Activated CD4-positive, CD25-positive, alpha-beta regulatory T cell treated with anti-CD3 and anti-CD28 coated beads, Interleukin-2, amount 50 U/mL, for 16 hours (primary cell): ENCODE measurements around the gene B9D2.
"Not testable (repeated sequence)": the region's sequence is repeated elsewhere in the genome, so short reads cannot be mapped to it uniquely, and the experiment has no call there.

Experiments
- DNase-seq: peaks from one replicate; pipeline ENCODE4 v3.0.0-alpha.2; 2020; ENCODE audit warnings: low read depth, low spot score

The B9D2 gene

DNA sequence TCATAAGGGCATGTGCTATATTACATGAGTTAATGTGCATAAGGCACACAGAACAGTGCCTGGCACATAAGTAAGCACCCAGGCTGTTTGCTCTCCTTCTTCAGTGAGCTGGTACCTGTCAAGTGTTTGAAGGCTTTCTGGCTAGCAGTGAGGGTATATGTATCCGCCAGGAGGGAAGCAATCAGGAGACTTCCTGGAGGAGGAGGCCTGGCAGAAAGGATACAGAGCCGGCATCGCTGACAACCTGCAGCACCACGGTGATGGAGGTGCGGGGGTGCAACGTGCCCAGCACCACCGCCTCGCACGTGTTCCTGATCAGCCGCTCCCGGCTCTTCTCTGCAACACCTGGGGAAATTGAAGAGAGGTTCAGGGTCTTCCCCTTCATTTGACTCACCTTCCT is 27.7 kb upstream of the B9D2 start:
- no peak for DNase-seq

DNA sequence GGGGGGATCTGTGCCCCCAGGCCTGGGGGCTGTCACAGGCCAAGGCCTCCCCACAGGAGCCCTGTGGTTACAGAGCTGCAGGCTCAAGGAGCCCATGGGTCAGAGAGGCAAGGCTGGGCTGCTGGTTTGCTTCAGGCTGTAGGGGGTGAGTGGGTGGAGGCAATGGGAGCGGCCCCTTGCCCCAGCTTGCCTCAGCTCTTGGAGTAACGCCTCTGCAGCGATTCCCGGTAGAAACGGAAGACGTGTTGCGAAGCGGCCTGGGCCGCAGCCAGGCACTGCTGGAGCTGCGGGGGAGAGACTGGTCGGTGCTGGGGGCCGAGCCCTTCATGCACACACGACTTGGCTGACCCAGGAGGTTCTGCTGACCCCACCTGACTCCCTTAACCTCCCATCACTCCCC is 22.5 kb upstream of the B9D2 start:
- DNase-seq = no peak

DNA sequence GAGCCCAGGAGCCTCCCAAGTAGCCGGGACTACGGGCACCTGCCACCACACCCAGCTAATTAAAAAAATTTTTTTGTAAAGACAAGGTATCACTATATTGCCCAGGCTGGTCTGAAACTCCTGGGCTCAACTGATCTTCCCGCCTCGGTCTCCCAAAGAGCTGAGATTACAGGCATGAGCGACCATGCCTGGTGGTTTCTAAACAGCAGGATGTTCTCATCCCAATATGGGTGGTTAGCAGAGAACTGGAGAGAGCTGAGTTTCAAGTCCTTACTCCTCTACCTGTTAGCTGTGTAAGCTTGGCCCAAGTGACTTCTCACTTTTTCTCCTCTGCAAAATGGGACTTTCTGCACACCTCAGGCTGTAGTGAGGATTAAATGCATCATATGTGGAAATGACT is 20.4 kb upstream of the B9D2 start:
- no peak for DNase-seq

DNA sequence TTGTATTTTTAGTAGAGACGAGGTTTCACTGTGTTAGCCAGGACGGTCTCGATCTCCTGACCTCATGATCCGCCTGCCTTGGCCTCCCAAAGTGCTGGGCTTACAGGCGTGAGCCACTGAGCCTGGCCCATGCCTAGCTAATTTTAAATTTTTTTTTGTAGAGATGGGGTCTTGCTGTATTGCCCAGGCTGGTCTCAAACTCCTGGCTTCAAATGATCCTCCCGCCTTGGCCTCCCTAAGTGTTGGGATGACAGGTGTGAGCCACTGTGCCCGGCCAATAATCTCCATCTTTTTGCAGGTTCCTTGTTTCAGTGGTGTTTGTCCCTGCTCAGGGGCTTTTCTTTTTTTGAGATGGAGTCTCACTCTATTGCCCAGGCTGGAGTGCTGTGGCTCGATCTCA is 17.6 kb upstream of the B9D2 start:
- DNase-seq = not testable (repeated sequence)

DNA sequence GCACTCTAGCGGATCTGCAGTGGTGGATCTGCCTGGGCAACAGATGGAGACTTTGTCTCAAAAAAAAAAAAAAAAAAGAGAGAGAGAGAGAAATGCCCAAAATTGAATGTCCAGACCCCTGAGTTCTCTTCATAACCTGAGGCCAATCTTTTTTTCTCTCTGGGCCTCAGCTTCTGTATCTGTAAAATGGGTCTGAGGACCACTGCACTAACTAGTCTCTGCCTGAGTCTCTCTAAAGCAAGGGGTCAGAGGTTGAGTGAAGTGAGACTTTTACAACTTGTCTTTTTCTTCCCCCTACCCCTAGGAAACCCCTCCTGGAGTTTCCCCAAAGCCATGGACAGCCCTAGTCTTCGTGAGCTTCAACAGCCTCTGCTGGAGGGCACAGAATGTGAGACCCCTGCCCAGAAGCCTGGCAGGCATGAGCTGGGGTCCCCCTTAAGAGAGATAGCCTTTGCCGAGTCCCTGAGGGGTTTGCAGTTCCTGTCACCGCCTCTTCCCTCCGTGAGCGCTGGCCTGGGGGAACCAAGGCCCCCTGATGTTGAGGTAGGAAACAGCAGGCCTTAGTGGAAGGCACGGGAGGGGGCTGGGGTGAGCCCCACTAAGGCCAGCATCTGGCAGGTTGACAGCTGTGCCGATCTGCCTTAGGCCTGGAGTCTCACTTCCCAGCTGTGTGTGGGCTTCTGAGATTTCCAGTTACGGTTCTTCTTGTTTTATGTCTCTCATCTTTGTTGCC is 14.2 kb upstream of the B9D2 start:
- no peak for DNase-seq

DNA sequence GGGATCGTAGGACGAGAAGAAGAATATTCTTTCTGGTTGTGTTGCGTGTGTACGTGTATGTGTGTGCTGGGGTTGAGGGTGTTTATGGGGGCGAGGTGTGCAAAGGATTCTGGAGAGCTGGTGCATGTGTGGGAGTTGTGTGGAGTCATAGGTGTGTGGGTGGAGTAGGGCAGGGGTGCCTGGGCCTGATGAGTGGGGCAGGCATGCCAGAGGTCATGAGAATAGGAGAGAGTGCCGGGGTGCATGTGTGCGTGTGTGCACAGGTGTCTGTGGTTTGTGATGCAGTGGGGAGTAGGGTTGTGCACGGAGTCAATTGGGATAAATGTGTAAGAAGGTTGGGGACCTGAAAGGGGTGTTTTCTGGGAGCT is 13.0 kb upstream of the B9D2 start:
- no peak for DNase-seq

DNA sequence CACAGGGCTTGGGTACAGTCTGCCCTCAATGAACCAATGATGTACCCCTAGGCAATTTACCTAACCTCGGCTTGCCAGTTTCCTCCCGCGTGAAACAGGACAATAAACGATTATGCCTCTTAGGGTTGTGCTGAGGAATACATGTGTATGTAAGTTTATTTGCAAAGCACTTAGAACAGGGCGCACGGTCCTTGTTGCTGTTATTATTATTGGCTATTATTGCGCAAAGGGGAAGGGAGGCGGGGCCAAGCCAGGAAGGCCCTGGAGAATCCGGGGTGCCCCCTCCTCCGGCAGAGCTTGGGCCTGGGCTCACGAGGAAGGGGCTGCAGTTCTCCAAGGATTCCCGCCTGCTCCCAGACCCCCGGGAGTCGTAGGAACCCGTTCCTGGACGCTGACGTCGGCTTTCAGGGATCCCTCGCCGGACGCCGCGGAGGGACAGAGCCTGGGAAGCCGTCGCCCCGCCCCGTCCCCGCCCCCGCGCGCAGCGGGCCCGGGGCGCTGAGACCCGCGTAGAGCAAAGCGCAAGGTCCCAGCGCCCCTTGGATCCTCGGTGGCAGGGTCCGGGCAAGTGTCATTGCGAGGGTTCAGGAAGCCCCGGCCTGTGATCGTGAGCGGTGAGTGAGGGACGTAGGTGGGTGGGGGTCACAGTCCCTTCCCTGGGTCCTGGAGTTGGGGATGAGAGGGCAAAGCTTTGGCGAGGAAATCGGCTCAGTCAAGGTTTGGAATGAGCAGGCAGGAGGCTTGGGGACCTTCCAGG is 12.5 kb upstream of the B9D2 start, which contains the start of gene TMEM91:
Gene TMEM91 (plus strand): TSS at position 293 of the 757 bp plus-strand sequence. CDS start 1,777 bp downstream, outside the sequence.
- no peak for DNase-seq

DNA sequence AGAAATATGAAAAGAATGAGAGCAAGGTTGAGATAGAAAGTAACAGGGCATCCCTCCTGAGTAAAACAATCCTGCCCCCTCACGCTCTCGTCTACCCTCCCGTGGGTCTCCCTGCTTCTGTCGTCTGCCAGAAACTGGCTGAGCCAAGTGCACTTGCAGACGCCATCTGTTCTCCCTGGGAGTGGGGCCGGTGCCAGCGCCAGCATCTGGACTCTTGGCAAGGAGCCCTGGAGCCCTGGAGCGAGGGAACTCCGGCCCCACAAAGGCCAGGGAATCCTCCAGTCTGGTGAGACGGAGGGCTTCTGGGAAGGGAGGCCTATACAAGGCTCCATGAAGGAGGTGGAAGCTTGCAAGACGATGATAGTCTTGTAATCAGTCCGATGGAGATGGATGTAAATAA is 10.0 kb upstream of the B9D2 start:
- DNase-seq = no peak

DNA sequence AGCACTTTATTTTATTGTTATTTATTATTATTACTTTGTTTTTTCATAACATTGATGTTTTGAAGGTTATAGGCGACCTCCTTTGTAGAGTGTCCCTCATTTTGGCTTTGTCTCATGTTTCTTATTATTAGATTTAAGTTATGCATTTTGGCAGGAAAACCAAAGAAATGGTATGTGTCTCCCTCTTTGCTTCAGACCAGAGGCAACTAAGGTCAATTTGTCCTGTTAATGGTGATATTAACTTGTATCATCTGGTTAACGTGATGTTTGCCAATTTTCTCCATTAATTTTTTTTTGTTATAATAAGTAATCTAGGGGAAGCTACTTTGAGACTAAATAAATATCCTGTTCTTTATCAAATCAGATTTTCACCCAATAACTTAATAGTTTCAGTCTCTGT is 8.6 kb upstream of the B9D2 start:
- no peak for DNase-seq

DNA sequence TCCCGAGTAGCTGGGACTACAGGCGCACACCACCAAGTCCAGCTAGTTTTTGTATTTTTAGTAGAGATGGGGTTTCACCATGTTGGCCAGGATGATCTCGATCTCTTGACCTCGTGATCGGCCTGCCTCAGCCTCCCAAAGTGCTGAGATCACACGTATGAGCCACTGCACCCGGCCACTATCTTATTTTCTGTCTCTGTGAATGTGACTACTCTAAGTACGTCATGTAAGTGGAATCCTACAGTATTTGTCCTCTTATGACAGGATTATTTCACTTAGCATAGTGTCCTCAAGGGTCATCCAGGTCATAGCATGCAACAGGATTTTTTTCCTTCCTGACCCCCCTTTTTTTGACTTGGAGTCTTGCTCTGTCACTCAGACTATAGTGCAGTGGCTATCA is 7.6 kb upstream of the B9D2 start:
- DNase-seq = no peak

DNA sequence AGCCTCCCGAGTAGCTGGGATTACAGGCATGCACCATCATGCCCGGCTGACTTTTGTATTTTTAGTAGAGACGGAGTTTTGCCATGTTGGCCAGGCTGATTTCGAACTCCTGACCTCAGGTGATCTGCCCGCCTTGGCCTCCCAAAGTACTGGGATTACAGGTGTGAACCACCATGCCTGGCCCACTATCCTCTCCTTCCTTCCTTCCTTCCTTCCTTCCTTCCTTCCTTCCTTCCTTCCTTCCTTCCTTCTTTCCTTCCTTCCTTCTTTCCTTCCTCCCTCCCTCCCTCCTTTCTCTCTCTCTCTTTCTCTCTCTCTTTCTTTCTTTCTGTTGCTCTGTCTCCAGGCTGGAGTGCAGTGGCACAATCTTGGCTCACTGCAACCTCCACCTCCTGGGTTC is 7.2 kb upstream of the B9D2 start:
- not testable (repeated sequence) for DNase-seq

DNA sequence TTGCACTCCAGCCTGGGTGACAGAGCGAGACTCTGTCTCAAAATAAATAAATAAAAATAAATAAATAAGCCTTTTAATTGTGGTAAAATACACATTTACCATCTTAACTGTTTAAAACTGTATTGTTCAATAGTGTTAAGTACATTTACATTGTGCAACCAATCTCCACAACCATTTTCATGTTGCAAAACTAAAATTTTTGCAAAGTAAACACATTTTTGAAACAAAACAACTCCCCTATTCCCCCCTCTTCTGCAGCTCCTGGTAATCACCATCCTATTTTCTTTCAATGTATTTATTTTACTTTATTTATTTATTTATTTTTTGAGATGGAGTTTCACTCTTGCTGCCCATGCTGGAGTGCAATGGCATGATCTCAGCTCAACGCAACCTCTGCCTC is 5.8 kb upstream of the B9D2 start:
- DNase-seq = no peak

DNA sequence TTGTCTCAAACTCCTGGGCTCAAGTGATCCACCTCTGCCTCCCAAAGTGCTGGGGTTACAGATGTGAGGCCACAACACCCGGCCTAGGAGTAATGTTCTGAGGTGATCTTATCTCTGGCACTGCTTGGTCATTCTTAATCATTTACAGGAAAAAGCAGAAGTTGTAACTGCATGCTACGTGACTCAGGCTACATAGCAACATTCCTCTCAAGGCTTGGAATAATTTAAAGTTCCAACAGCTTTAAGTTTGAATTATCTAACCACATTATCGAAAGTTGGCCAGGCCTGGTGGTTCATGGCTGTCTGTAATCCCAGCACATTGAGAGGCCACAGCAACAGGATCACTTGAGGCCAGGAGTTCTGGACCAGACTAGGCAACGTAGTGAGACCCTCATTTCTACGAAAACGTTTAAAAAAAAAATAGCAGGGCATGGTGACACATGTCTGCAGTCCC is 3.9 kb upstream of the B9D2 start:
- DNase-seq = no peak

DNA sequence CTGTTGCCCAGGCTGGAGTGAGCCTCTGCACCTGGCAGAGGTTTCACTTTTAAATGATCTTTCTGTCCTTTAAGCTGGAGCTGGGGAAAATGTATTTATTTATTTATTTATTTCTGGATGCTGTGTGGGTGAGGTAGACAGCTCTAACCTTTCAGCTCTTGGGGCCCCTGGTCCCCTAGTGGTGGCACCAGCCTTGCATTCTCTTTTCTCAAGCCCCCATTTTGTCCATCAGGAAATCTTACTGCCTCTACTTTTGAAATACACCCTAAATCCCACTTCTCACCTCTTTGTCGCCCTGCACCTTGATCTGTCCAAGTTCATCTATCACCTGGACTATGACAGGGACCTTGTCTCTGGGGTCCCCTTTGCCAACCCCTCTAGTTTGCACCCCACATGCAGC is 2.1 kb upstream of the B9D2 start:
- no peak for DNase-seq

DNA sequence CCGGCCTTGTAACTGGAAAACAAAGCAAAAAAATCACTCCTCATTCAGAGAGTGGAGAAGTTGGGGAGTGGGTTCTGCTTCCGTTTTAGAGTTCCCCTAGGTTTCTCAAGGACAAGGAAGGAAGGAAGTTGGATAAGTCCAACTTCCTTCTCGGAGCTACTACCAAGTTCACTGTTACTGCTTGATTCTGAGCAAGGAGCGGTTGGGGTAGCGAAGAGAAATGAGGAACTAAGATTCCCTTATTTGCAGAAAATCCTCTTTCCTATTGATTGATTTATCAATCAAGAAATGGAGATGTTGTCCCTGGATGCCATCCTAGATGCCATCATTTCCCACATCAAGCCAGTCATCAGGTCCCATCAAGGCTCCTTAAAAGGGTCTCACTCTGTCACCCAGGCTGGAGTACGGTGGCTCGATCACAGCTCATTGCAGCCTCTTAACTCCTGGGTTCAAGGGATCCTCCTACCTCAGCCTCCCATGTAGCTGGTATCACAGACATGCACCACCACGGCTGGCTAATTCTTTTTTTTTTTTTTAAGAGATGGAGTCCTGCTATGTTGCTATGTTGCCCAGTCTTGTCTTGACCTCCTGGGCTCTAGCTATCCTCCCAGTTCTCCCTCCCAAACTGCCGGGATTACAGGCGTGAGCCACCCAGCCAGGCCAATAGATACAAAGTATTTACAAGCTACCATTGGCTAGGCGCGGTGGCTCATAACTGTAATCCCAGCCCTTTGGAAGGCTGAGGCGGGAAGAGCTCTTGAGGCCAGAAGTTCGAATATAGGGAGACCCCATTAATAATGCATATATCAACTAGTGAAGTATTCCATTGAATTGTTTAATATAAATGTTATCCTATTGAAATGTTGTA is 809 bp upstream of the B9D2 start:
- DNase-seq = no peak

DNA sequence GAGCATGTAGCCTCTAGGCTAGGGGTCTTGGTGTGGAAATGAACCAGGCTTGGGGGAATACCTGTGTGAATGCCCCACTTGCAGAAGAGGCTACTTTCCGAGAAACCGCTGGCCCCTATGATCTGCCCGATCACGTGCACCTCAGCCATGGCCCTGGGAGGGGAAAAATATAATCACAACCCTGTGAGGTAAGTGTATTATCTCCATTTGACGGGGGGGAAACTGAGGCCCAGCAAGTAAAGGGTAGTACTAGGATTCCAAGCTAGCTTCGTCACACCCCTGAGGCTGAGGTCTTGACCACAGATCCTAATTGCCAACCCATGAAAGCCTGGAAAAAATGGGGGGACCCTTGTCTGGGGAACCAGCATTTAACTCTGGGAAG is 587 bp downstream of the B9D2 start:
- no peak for DNase-seq

DNA sequence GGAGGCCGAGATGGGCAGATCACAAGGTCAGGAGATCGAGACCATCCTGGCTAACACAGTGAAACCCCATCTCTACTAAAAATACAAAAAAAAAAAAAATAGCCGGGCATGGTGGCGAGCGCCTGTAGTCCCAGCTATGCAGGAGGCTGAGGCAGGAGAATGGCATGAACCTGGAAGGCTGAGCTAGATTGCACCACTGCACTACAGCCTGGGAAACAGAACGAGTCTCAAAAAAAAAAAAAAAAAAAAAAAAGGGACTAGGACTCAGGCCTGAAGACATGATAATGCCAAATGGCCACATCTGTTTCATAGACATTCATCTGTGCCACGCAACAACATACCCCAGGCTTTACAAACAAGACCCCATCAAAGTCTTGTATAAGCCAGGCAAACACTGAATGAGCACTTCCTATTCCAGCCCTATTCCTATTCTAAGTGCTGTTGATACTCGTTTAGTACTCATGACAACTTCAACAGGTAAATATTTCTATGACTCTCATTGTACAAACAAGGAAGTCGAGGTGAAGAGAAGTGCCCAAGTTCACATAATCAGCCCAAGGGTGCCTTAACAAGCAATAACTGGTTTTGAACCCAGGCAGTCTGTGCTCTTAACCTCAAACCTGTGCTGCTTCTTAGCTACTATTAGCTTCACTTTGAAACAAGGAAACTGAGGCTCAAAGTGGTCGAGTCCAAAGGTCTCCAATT is 1.7 kb downstream of the B9D2 start:
- no peak for DNase-seq

DNA sequence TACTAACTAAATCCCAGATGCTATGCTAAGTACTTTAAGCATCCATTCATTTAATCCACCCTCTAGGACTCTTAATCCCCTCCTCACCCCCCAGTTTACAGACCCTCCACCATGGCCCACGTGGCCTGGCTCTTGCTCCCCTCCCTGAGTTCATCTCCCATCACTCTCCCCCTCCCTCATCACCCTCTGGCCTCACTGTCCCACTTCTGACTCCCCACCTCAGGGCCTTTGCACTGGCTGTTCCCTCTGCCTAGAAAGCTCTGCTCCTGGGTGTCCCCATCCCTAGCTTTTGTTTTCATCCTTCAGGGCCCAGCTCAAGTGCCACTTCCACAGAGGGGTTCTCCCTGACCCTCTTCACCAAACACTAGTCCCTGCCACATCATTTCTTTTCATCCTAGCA is 4.2 kb downstream of the B9D2 start:
- DNase-seq = no peak

DNA sequence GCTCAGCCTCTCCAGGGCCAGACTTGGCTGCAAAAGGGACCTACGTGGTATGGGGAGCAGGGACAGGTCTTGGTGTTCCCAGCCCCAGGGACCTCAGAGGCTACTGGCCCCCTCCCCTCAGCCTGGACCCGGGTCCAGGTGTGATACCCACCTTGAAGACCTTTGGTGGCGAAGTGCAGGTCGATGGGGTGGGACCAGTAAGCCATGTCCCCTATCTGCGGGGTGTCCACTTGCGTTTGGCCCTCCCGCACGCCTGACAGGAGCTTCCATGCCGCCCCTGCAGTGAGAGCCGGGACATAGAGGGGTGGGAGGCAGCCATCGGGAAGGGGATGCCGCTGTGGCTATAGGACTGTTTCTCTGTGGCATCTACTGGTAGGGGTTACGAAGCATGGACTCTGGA is 6.2 kb downstream of the B9D2 start:
- DNase-seq = no peak

DNA sequence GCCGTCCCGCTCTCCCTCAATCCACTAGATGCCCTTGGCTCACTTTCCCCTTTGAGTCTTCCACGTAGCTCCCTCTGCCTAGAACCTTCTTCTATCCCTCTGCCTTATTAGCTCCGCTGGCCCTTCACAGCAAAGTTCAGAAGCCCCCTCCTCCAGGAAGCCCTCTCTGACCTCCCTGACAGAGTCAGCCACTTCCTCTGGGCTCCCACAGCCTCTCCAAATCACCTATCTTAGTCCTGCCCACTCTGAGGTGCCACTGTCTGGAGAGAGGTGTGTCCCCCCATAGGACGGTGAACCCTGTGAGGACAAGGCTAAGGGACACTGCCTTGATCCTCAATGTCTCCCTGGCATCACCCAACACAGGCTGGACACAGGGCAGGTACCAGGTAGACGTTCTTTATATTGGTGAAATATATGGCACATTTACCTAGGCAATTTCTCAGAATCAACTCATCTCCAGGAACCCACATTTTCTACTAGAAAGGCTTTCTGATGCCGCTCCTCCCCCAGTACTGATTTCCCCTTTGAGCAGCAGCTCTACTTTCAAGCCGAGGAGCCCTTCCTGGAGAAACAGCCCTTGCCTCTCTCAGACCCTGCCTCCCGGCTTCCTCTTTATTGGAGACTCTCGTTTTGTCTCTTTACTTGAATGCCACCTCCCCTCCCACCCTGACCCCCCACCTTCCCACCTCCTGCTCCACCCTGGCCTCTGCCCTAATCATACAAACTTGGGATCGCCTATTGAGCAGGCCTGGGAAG is 6.8 kb downstream of the B9D2 start:
- no peak for DNase-seq

DNA sequence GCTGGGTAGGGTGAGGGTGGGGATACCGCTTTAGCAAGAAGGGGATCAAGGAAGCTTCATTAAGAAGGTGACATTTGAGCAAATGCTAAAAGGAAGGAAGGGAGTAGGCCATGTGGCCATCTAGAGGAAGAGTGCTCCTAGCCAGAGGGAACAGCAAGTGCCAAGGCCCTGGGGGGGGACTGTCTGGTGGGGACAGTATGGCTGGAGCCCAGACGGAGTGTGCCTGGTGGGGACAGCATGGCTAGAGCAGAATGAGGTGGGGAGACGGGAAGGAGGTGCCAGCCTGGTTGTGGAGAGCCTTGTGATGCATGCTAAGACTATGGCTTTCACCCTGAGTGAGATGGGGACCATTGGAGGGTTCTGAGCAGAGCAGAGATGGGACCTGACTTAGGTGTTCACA is 8.1 kb downstream of the B9D2 start:
- no peak for DNase-seq
